ENCODE measurements around the gene CDCA5. TPM values are rescaled to one million over a fixed set of nuclear protein-coding genes. Genes with fewer than 3 reads are reported as not detected.

The CDCA5 gene
- total RNA-seq, 1 donor from 2014 or later, result 16.5 TPM

- Mint-ChIP-seq H3K9me3 (no peaks in the 10 kb centered on the region), H3K4me3 (no peak overlapping the region), H3K27ac (no peak overlapping the region), H3K27me3 (ENCODE audit: low read depth) (no peaks in the 10 kb centered on the region), H3K4me1 (peaks cover 6% of the 10 kb centered on the region), H3K36me3 (peaks cover 12% of the 10 kb centered on the region)
- TF ChIP-seq CTCF (IDR thresholded peaks at IDR 0.05; ENCODE audit: unreplicated experiment), result peak; percentile 84
- DNase-seq (ENCODE audit: low spot score in 2 of 2, unreplicated experiment in 2 of 2), result peak in 1 of 2 experiments; percentile 57
Measured at GRCh38 chr11:65078151-65078550, 5.7 kb downstream of the CDCA5 start.

GRCh38 chr11:65077451-65077850 lies 6.4 kb downstream of the CDCA5 start:
- Mint-ChIP-seq H3K4me3 (no peak overlapping the region), H3K27me3 (ENCODE audit: low read depth) (no peaks in the 10 kb centered on the region), H3K36me3 (peaks cover 12% of the 10 kb centered on the region), H3K4me1 (no peaks in the 10 kb centered on the region), H3K27ac (no peak overlapping the region), H3K9me3 (no peaks in the 10 kb centered on the region)
- no peak for TF ChIP-seq CTCF (IDR thresholded peaks at IDR 0.05; ENCODE audit: unreplicated experiment)
- DNase-seq (ENCODE audit: low spot score in 2 of 2, unreplicated experiment in 2 of 2), result no peak

- Mint-ChIP-seq H3K27ac (no peak overlapping the region), H3K4me3 (no peak overlapping the region), H3K9me3 (no peaks in the 10 kb centered on the region), H3K36me3 (no peaks in the 10 kb centered on the region), H3K4me1 (no peaks in the 10 kb centered on the region), H3K27me3 (ENCODE audit: low read depth) (no peaks in the 10 kb centered on the region)
- no peak for DNase-seq (ENCODE audit: low spot score in 2 of 2, unreplicated experiment in 2 of 2)
- TF ChIP-seq CTCF (IDR thresholded peaks at IDR 0.05; ENCODE audit: unreplicated experiment), result no peak
Measured at GRCh38 chr11:65072631-65072966, 11.2 kb downstream of the CDCA5 start.

- H3K27me3 Mint-ChIP-seq (ENCODE audit: low read depth), result no peaks in the 10 kb centered on the region
- H3K27ac Mint-ChIP-seq, result no peak overlapping the region
- no peak overlapping the region for H3K4me3 Mint-ChIP-seq
- no peak for TF ChIP-seq CTCF (IDR thresholded peaks at IDR 0.05; ENCODE audit: unreplicated experiment)
- H3K4me1 Mint-ChIP-seq, result no peaks in the 10 kb centered on the region
- H3K36me3 Mint-ChIP-seq, result no peaks in the 10 kb centered on the region
- DNase-seq (ENCODE audit: low spot score in 2 of 2, unreplicated experiment in 2 of 2), result no peak
- H3K9me3 Mint-ChIP-seq, result no peaks in the 10 kb centered on the region
Measured at GRCh38 chr11:65071907-65072630, 11.8 kb downstream of the CDCA5 start.

- H3K27ac Mint-ChIP-seq, result no peak overlapping the region
- no peak for DNase-seq (ENCODE audit: low spot score in 2 of 2, unreplicated experiment in 2 of 2)
- no peak overlapping the region for H3K4me3 Mint-ChIP-seq
- TF ChIP-seq CTCF (IDR thresholded peaks at IDR 0.05; ENCODE audit: unreplicated experiment), result no peak
- H3K9me3 Mint-ChIP-seq, result no peaks in the 10 kb centered on the region
- H3K27me3 Mint-ChIP-seq (ENCODE audit: low read depth), result no peaks in the 10 kb centered on the region
- H3K4me1 Mint-ChIP-seq, result no peaks in the 10 kb centered on the region
- no peaks in the 10 kb centered on the region for H3K36me3 Mint-ChIP-seq
Measured at GRCh38 chr11:65069217-65069616, 14.6 kb downstream of the CDCA5 start.

GRCh38 chr11:65067446-65067845 lies 16.4 kb downstream of the CDCA5 start:
- TF ChIP-seq CTCF (IDR thresholded peaks at IDR 0.05; ENCODE audit: unreplicated experiment), result no peak
- no peaks in the 10 kb centered on the region for H3K9me3 Mint-ChIP-seq
- H3K27ac Mint-ChIP-seq, result no peak overlapping the region

More at GRCh38 chr11:65067446-65067845, 16.4 kb downstream of the CDCA5 start:
- DNase-seq (ENCODE audit: low spot score in 2 of 2, unreplicated experiment in 2 of 2), result no peak
- H3K27me3 Mint-ChIP-seq (ENCODE audit: low read depth), result no peaks in the 10 kb centered on the region
- no peaks in the 10 kb centered on the region for H3K4me1 Mint-ChIP-seq
- no peak overlapping the region for H3K4me3 Mint-ChIP-seq
- H3K36me3 Mint-ChIP-seq, result no peaks in the 10 kb centered on the region
